CD4-positive, alpha-beta memory T cell (primary cell): ENCODE measurements around the gene GGT7. TPM values are rescaled to one million over a fixed set of nuclear protein-coding genes. Genes with fewer than 3 reads are reported as not detected.

ENCODE experiments used
- CTCF ChIA-PET: fragments of 350-600 bp; sonication (Branson Sonifier 250); formaldehyde crosslinking; loops from one replicate; lab custom pipeline; 2021; ENCODE audit warnings: inconsistent platforms; ENCODE audit not compliant: partially characterized antibody; lab: Charles Lee
- POLR2A ChIA-PET: fragments of 350-600 bp; sonication (Branson Sonifier 250); formaldehyde crosslinking; loops from one replicate; lab custom pipeline; 2021; ENCODE audit not compliant: partially characterized antibody; lab: Charles Lee
- DNase-seq, 5 donors: peaks; one replicate each; pipeline versions ENCODE4 v3.0.0 to v3.0.0-alpha.2; 2020 to 2022; ENCODE audit warnings: mixed read lengths in 1 of 5
- H3K27ac ChIP-seq: one replicate; pipeline ENCODE4 v1.7.0; 2013; ENCODE audit warnings: low read depth, low read length
- H3K27me3 ChIP-seq: 2 replicates; pipeline ENCODE4 v1.7.0; 2013; ENCODE audit warnings: mild to moderate bottlenecking, low read length, moderate library complexity; ENCODE audit not compliant: insufficient read depth
- H3K36me3 ChIP-seq: 2 replicates; pipeline ENCODE4 v1.7.0; 2013; ENCODE audit warnings: mild to moderate bottlenecking, low read length, moderate library complexity; ENCODE audit not compliant: insufficient read depth
- H3K4me1 ChIP-seq: 2 replicates; pipeline ENCODE4 v1.7.0; 2013; ENCODE audit warnings: mild to moderate bottlenecking, low read length, moderate library complexity; ENCODE audit not compliant: insufficient read depth
- H3K4me3 ChIP-seq, 2 donors: one replicate each; pipeline ENCODE4 v1.7.0; 2013; ENCODE audit warnings: low read length in 2 of 2, mild to moderate bottlenecking in 1 of 2
- H3K9me3 ChIP-seq, 2 donors: one replicate each; pipeline ENCODE4 v1.7.0; 2013; ENCODE audit warnings: low read length in 2 of 2, control low read depth in 1 of 2; ENCODE audit not compliant: control insufficient read depth in 1 of 2
- H3K27ac Mint-ChIP-seq, 7 donors: one replicate each; pipeline ENCODE4 v1.8.0; 2020 to 2021; ENCODE audit warnings: mixed read lengths in 7 of 7, mild to moderate bottlenecking in 6 of 7, inconsistent platforms in 3 of 7, moderate library complexity in 3 of 7
- H3K27me3 Mint-ChIP-seq, 2 donors: one replicate each; pipeline ENCODE4 v1.8.0; 2020 to 2021; ENCODE audit warnings: mixed read lengths in 2 of 2
- H3K36me3 Mint-ChIP-seq, 2 donors: one replicate each; pipeline ENCODE4 v1.8.0; 2020 to 2021; ENCODE audit warnings: mixed read lengths in 2 of 2, inconsistent platforms in 1 of 2, mild to moderate bottlenecking in 1 of 2
- H3K4me1 Mint-ChIP-seq, 4 donors: one replicate each; pipeline ENCODE4 v1.8.0; 2020 to 2021; ENCODE audit warnings: mixed read lengths in 4 of 4, mild to moderate bottlenecking in 1 of 4
- H3K4me3 Mint-ChIP-seq, 8 donors: one replicate each; pipeline ENCODE4 v1.8.0; 2020 to 2021; ENCODE audit warnings: mixed read lengths in 8 of 8, mild to moderate bottlenecking in 7 of 8, moderate library complexity in 6 of 8, inconsistent platforms in 3 of 8
- H3K9me3 Mint-ChIP-seq, 8 donors: one replicate each; pipeline ENCODE4 v1.8.0; 2020 to 2021; ENCODE audit warnings: mixed read lengths in 8 of 8, mild to moderate bottlenecking in 5 of 8, inconsistent platforms in 3 of 8, moderate library complexity in 1 of 8
- intact Hi-C: fragments of 100-400 bp; cut with micrococcal nuclease; formaldehyde crosslinking; loops from one replicate; pipeline ENCODE4 v1.15.1; 2023
- polyA plus RNA-seq, 2 donors: library from polyadenylated mRNA; unstranded; fragments of 300-500 nt; fragmentation: Illumina TruSeq; gene quantifications; one replicate each; pipeline ENCODE4 v1.2.3, GENCODE V29; 2021
- total RNA-seq, 2 experiments: library from RNA; stranded (reverse); gene quantifications; one replicate each; pipeline ENCODE4 v1.2.3, GENCODE V29; 2021

The GGT7 gene
- total and polyA plus RNA-seq, 4 experiments from 2014 or later, result 2.0 to 37.2 (median 20.5) TPM

DNA sequence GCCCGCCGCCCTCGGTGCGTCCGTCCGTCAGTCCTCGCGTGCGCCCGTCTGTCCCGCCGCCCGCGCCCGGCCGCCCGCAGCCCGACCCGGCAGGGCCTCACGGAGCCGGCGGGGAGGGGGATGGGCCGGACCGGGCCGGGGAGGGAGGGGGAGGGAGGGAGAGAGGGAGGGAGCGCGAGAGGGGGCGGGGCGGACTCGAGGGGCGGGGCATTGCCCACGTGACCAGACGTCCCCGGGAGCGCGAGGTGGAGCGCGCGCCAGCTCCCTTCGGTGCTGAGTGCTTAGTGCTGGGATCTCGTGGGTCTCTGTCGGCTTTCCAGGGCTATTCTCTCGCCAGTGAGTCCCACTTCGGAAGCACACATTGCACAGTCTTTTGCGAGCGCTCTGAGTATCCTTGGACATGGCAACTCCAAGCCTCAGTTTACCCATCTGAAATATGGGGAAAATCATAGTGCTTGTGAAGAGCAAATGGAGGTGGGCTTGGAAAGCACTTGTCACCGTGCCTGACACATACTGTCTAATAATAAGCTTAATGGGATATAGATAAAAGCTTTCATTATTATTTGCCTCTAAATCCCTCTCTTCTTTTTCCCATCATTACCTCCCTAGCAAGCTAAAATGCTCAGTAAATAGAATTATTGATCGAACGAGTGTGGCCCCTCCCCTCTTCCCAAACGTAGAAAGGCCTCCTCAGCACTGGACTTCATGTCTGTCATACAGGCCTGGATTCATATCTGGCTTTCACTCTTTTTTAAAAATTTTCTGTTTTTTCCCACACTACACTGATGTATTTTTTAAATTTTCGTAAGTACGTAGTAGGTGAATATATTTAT, 46.9 kb downstream of the GGT7 start, which contains the start of gene NCOA6:
Gene NCOA6 (minus strand): TSS at position 122 of the 833 bp plus-strand sequence. CDS start 43,296 bp downstream, outside the sequence.
- Histone ChIP-seq H3K27me3 (no peaks in the 10 kb centered on the region), H3K27ac (peak within 1 kb of the TSS; percentile 78), H3K9me3 (no peaks in the 10 kb centered on the region), H3K4me1 (peaks cover 34% of the 10 kb centered on the region), H3K36me3 (no peaks in the 10 kb centered on the region), H3K4me3 (peak within 1 kb of the TSS; percentile 80 to 91)
- Mint-ChIP-seq H3K36me3 (peaks cover 0 to 10% of the 10 kb centered on the region in 2 donors), H3K4me1 (peaks cover 23 to 48% (median 39%) of the 10 kb centered on the region in 4 donors), H3K4me3 (peak within 1 kb of the TSS; percentile 93 to 98 (median 97)), H3K27ac (peak within 1 kb of the TSS; percentile 93 to 99 (median 95)), H3K9me3 (peaks cover 0 to 2% (median 0%) of the 10 kb centered on the region in 8 donors), H3K27me3 (peaks cover 0 to 1% of the 10 kb centered on the region in 2 donors)
- CTCF ChIA-PET, result interaction anchor here (1.2 to 1.8 kb wide), 3 partner anchors 10 to 270 kb away, joined by 4 to 11 read pairs (median 7); partner anchors contain the start of gene GGT7
- intact Hi-C loops, result loop anchor here (1.0 to 10.0 kb wide), 5 partner anchors 51 to 1129 kb away; partner anchors contain the start of genes ACSS2, AHCY, EDEM2 and SCAND1
- POLR2A ChIA-PET, result interaction anchor here (0.7 to 2.4 kb wide), 6 partner anchors 47 to 1128 kb away, joined by 3 to 11 read pairs (median 4); partner anchors contain the start of genes EIF6, GGT7, GSS and MMP24OS
- peak; percentile 73 to 79 (median 74) for DNase-seq

DNA sequence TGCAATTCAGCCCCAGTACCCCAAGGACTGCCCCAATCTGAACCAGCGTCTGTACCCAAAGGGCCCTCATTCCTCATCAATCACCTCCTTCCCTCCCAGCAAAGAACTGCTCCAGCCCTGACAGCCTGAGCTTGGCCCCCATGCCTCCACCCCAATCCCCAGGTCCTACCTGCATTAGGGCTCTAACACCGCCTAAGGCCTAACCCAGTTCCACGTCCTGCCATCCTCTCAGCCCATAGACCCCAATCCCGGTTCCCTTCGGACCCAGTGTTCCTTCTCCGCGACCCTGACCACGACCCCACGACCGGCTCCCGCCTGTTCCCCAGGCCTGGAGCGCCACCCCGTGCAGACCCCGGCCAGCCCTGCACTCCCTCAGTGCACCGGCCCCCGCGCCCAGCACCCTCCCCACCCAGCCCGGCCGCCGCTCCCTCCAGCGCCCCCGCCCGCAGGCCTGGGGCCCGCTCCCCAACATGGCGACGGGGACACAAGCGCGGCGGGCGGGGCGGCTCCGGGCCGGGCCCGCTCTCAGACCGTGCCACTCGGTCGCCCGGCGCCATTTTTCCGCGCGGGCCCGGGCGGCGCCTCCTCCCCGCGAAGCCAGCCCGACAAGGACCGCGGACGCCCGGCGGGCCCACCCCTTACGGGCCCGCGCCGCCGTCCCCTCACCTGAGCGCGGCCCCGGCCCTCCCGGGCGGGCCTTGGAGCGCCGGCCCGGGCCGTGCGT, 47.7 kb downstream of the GGT7 start:
- H3K27me3 Mint-ChIP-seq, result peaks cover 0 to 1% of the 10 kb centered on the region in 2 donors
- Histone ChIP-seq H3K4me1 (peaks cover 35% of the 10 kb centered on the region), H3K4me3 (peak overlapping the region; percentile 80 to 91), H3K36me3 (no peaks in the 10 kb centered on the region), H3K9me3 (no peaks in the 10 kb centered on the region), H3K27ac (peak overlapping the region; percentile 78), H3K27me3 (no peaks in the 10 kb centered on the region)
- DNase-seq, result peak; percentile 64 to 76 (median 69)
- ChIA-PET POLR2A (interaction anchor here (0.7 to 2.4 kb wide), 7 partner anchors 47 to 1129 kb away, joined by 3 to 11 read pairs (median 4); partner anchors contain the start of genes ACSS2, EIF6, GGT7 and MMP24OS), CTCF (interaction anchor here (0.8 to 1.8 kb wide), 4 partner anchors 10 to 513 kb away, joined by 4 to 11 read pairs (median 6); partner anchors contain the start of gene GGT7)
- H3K9me3 Mint-ChIP-seq, result peaks cover 0 to 2% (median 0%) of the 10 kb centered on the region in 8 donors
- peaks cover 23 to 54% (median 42%) of the 10 kb centered on the region in 4 donors for H3K4me1 Mint-ChIP-seq
- H3K27ac Mint-ChIP-seq, result peak overlapping the region; percentile 93 to 99 (median 95)
- H3K4me3 Mint-ChIP-seq, result peak overlapping the region; percentile 93 to 98 (median 97)
- intact Hi-C loops, result loop anchor here (1.0 to 10.0 kb wide), 5 partner anchors 52 to 1130 kb away; partner anchors contain the start of genes ACSS2, AHCY, EDEM2 and SCAND1
- peaks cover 0 to 10% of the 10 kb centered on the region in 2 donors for H3K36me3 Mint-ChIP-seq

DNA sequence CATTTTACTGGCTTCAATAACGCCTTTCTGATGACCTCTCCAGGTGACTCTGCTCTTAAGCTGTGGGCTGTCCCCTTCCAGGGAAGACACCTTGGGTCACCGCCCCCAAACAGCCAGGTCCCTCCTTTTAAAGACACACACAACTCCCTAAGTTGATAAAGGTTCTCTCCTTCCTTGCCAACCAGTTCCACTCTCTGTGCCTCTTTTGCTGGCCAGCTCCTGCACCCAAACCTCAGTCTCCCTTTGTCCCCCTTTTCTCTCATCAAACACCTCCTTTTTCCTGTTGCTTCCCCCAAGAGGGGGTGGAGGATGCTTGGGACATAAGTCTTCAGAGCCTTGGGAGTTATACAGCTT, 48.2 kb downstream of the GGT7 start:
- CTCF ChIA-PET, result interaction anchor here (0.8 to 1.4 kb wide), 2 partner anchors 11 to 512 kb away, joined by 4 to 7 read pairs; no protein-coding TSS in a partner anchor

DNA sequence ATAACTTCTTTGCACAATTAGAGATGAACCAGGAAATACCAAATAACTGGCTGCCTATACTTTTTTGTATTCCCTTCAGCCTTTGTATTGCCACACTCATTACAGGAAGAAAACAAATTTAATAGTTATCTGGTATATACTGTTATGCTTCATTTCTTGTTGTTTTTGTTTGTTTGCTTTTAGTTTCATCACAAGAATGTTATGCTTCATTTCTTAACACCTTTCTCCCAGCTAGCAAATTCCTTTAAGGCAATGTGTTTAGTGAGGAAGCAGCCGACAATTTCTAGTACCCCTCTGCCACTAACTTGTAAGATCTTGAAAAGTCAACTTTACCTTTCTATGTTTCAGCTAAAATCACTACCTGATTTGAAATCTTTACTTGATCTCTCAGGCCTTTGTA, 48.6 kb downstream of the GGT7 start:
- Histone ChIP-seq H3K9me3 (no peaks in the 10 kb centered on the region), H3K27me3 (no peaks in the 10 kb centered on the region), H3K4me3 (peak overlapping the region in 1 of 2 donors; percentile 80), H3K27ac (peak overlapping the region; percentile 78), H3K4me1 (peaks cover 44% of the 10 kb centered on the region), H3K36me3 (no peaks in the 10 kb centered on the region)
- Mint-ChIP-seq H3K4me1 (peaks cover 28 to 63% (median 50%) of the 10 kb centered on the region in 4 donors), H3K9me3 (peaks cover 0 to 2% (median 0%) of the 10 kb centered on the region in 8 donors), H3K27me3 (no peaks in the 10 kb centered on the region), H3K36me3 (peaks cover 0 to 10% of the 10 kb centered on the region in 2 donors), H3K4me3 (peak overlapping the region; percentile 93 to 98 (median 97)), H3K27ac (peak overlapping the region; percentile 93 to 99 (median 95))
- DNase-seq, result no peak
- intact Hi-C loops, result loop anchor here (2.0 to 10.0 kb wide), 3 partner anchors 53 to 1131 kb away; partner anchors contain the start of genes ACSS2, EDEM2 and SCAND1
- POLR2A ChIA-PET, result interaction anchor here (1.3 to 2.4 kb wide), 2 partner anchors 48 to 52 kb away, joined by 5 to 11 read pairs; partner anchors contain the start of genes ACSS2 and GGT7
- CTCF ChIA-PET, result interaction anchor here (0.8 to 1.4 kb wide), 2 partner anchors 11 to 512 kb away, joined by 4 to 7 read pairs; no protein-coding TSS in a partner anchor

More for the DNA sequence above, 48.2 kb downstream of the GGT7 start:
- no peaks in the 10 kb centered on the region for H3K27me3 ChIP-seq
- peak overlapping the region; percentile 93 to 99 (median 95) for H3K27ac Mint-ChIP-seq
- H3K27ac ChIP-seq, result peak overlapping the region; percentile 78
- H3K36me3 Mint-ChIP-seq, result peaks cover 0 to 10% of the 10 kb centered on the region in 2 donors
- H3K4me3 Mint-ChIP-seq, result peak overlapping the region; percentile 93 to 98 (median 97)
- DNase-seq, result peak; percentile 66 to 86 (median 70)
- POLR2A ChIA-PET, result interaction anchor here (0.9 to 2.4 kb wide), 4 partner anchors 48 to 630 kb away, joined by 3 to 11 read pairs (median 4); partner anchors contain the start of genes ACSS2, GGT7 and MMP24OS
- no peaks in the 10 kb centered on the region for H3K27me3 Mint-ChIP-seq
- H3K4me1 ChIP-seq, result peaks cover 40% of the 10 kb centered on the region
- H3K9me3 Mint-ChIP-seq, result peaks cover 0 to 2% (median 0%) of the 10 kb centered on the region in 8 donors
- peak overlapping the region; percentile 80 to 91 for H3K4me3 ChIP-seq
- intact Hi-C loops, result loop anchor here (2.0 to 10.0 kb wide), 3 partner anchors 52 to 1130 kb away; partner anchors contain the start of genes ACSS2, EDEM2 and SCAND1
- H3K36me3 ChIP-seq, result no peaks in the 10 kb centered on the region
- H3K9me3 ChIP-seq, result no peaks in the 10 kb centered on the region
- peaks cover 26 to 59% (median 47%) of the 10 kb centered on the region in 4 donors for H3K4me1 Mint-ChIP-seq

DNA sequence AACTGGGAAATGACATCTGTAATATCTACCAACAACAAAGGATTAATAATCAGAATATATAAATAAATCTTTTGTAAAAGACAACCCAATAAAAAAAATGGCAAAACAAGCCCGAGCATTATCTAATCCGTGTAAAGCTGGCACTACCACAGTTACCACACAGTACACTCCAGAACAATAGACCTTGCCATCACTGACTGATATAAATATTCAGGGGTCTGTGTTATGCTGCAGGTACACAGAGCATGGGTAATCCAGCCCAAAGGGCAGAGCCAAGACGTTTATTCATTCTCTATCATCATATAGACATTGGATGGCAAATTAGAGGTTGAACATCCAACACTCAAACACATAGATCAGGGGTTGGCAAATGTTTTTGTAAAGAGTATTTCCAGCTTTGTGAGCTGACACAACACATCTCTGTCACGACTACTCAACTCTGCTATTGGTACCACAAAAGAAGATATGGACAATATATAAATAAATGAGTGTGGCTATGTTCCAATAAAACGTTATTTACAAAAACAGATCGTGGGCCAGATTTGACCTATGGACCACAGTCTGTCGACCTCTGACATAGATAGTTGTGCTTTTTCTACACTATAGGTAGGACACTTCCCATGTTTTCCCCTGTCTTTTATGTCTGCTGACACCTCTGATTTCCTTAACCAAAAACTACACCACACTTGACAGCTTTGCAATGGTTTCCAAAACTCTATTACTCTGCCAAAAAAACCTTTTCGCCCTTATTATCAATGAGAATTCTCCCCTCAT, 51.7 kb downstream of the GGT7 start:
- POLR2A ChIA-PET, result interaction anchor here (0.7 kb wide), 1 partner anchor 1510 kb away, joined by 3 read pairs; no protein-coding TSS in a partner anchor
- Mint-ChIP-seq H3K27ac (peak overlapping the region in 1 of 7 donors; percentile 46), H3K4me1 (peaks cover 43 to 88% (median 65%) of the 10 kb centered on the region in 4 donors)

More for the DNA sequence above, 51.7 kb downstream of the GGT7 start:
- Mint-ChIP-seq H3K9me3 (peaks cover 0 to under 1% (median 0%) of the 10 kb centered on the region in 8 donors), H3K4me3 (peak overlapping the region in 4 of 8 donors; percentile 6 to 40 (median 28)), H3K36me3 (peaks cover 0 to 10% of the 10 kb centered on the region in 2 donors), H3K27me3 (no peaks in the 10 kb centered on the region)
- H3K36me3 ChIP-seq, result no peaks in the 10 kb centered on the region
- H3K4me3 ChIP-seq, result no peak overlapping the region
- no peaks in the 10 kb centered on the region for H3K9me3 ChIP-seq
- CTCF ChIA-PET, result interaction anchor here (0.5 to 0.7 kb wide), 2 partner anchors 12 to 36 kb away, joined by 3 read pairs; no protein-coding TSS in a partner anchor
- intact Hi-C loops, result loop anchor here (10.0 kb wide), 1 partner anchor 1134 kb away; the partner anchor contains the start of gene SCAND1
- peaks cover 45% of the 10 kb centered on the region for H3K4me1 ChIP-seq
- DNase-seq, result no peak
- no peaks in the 10 kb centered on the region for H3K27me3 ChIP-seq
- no peak overlapping the region for H3K27ac ChIP-seq
